NT2/D1 (cell line): ENCODE results near the gene FNDC3B.

Experiments used
- DNase-seq: peaks from one replicate; pipeline ENCODE4 v3.0.0-alpha.2; 2011; ENCODE audit warnings: low read depth, low spot score
- H3K27me3 ChIP-seq: 2 replicates; pipeline ENCODE4 v1.6.0; 2011; ENCODE audit warnings: mild to moderate bottlenecking; ENCODE audit not compliant: insufficient read length, insufficient read depth
- H3K36me3 ChIP-seq: 2 replicates; pipeline ENCODE4 v1.6.1; 2011; ENCODE audit warnings: mild to moderate bottlenecking, low read length, mixed read lengths; ENCODE audit not compliant: insufficient read depth, insufficient read length
- H3K4me1 ChIP-seq: 2 replicates; pipeline ENCODE4 v1.5.1; 2011; ENCODE audit not compliant: insufficient read depth, insufficient read length
- H3K4me3 ChIP-seq: 2 replicates; pipeline ENCODE4 v1.5.1; 2011; ENCODE audit warnings: low read depth; ENCODE audit not compliant: insufficient read length
- H3K9ac ChIP-seq: 2 replicates; pipeline ENCODE4 v1.6.0; 2011; ENCODE audit warnings: low read depth; ENCODE audit not compliant: insufficient read length
- H3K9me3 ChIP-seq: 2 replicates; pipeline ENCODE4 v1.5.1; 2011; ENCODE audit warnings: mild to moderate bottlenecking, low read length; ENCODE audit not compliant: insufficient read depth
- SUZ12 ChIP-seq: IDR thresholded peaks from 2 replicates; pipeline ENCODE4 v1.6.1; 2011; ENCODE audit not compliant: insufficient read length, insufficient read depth; ENCODE audit errors: extremely low read depth
- YY1 ChIP-seq: IDR thresholded peaks from 2 replicates; pipeline ENCODE4 v1.6.1; 2011; ENCODE audit not compliant: insufficient read length, insufficient read depth
- ZNF274 ChIP-seq: IDR thresholded peaks from 2 replicates; pipeline ENCODE4 v1.6.1; 2011; ENCODE audit warnings: mild to moderate bottlenecking, low read depth, low read length

FNDC3B gene

DNA sequence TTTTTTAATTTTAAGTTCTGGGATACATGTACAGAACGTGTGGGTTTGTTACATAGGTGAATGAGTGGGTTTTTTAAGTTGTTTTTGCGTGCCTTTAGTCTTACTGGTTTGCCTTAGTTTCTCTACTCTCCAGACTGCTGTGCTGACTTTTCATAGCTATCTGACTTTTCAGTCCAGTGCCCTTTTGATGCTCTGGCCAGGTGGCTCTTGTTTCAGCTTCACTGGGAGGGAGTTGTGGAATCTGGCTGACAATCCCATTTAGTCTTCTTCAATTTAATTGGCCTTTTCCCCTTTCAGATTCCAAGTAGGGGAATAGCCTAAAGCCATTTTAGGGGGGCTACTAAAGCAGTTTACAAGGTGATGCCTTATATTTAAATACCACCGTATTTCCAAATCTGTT is 30.1 kb downstream of the FNDC3B start:
- peaks cover 4% of the 10 kb centered on the region for H3K4me1 ChIP-seq
- H3K36me3 ChIP-seq, result peaks cover 49% of the 10 kb centered on the region
- TF ChIP-seq ZNF274 (no peak), YY1 (no peak), SUZ12 (no peak)
- no peaks in the 10 kb centered on the region for H3K27me3 ChIP-seq
- no peak for DNase-seq
- H3K4me3 ChIP-seq, result no peak overlapping the region
- H3K9me3 ChIP-seq, result no peaks in the 10 kb centered on the region
- no peak overlapping the region for H3K9ac ChIP-seq

DNA sequence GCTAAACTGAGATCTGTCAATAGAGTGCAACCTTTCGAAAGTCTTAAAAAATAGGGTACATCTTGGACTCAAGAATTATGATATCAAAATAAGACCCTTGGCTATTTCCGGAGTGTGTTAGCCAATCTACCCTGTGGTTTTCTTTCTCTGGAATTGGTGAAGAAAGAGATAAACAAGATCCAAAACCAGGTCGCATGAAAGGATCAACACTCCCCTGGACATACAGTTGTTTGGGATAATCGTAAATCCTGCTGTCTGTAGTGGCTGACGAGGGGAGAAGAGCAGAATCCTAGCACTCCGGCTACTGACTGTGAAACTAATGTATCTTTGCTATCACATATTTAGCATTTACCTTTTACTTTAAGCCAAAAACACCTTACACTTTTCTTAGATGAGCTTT is 30.9 kb downstream of the FNDC3B start:
- H3K4me1 ChIP-seq, result peaks cover 4% of the 10 kb centered on the region
- DNase-seq, result no peak
- TF ChIP-seq SUZ12, result no peak
- TF ChIP-seq YY1, result no peak
- no peak for TF ChIP-seq ZNF274

DNA sequence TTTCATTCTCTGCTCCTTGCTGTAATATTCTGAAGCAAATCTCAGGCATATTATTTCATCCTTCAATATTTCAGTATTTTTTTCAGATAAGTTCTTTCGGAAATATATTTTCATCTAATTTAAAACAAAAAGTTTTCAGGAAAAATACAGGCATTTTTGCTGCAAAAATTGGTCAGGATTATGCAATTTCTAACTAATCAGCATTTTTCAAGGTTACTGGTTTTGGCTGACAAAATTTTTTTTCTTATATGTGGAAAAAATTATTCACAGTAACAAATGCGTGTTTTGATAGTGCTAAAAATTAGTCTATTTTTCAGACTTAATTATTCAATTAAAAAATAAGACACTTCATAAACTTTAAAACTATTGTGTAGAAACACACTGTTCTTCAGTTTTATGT is 31.4 kb downstream of the FNDC3B start:
- DNase-seq, result no peak
- Histone ChIP-seq H3K4me1 (peaks cover 4% of the 10 kb centered on the region), H3K9me3 (no peaks in the 10 kb centered on the region), H3K4me3 (no peak overlapping the region), H3K27me3 (no peaks in the 10 kb centered on the region), H3K9ac (no peak overlapping the region), H3K36me3 (peaks cover 49% of the 10 kb centered on the region)
- TF ChIP-seq ZNF274 (no peak), YY1 (no peak), SUZ12 (no peak)

More for the DNA sequence above, 30.9 kb downstream of the FNDC3B start:
- no peak overlapping the region for H3K9ac ChIP-seq
- H3K36me3 ChIP-seq, result peaks cover 47% of the 10 kb centered on the region
- H3K27me3 ChIP-seq, result no peaks in the 10 kb centered on the region
- no peaks in the 10 kb centered on the region for H3K9me3 ChIP-seq
- H3K4me3 ChIP-seq, result no peak overlapping the region

DNA sequence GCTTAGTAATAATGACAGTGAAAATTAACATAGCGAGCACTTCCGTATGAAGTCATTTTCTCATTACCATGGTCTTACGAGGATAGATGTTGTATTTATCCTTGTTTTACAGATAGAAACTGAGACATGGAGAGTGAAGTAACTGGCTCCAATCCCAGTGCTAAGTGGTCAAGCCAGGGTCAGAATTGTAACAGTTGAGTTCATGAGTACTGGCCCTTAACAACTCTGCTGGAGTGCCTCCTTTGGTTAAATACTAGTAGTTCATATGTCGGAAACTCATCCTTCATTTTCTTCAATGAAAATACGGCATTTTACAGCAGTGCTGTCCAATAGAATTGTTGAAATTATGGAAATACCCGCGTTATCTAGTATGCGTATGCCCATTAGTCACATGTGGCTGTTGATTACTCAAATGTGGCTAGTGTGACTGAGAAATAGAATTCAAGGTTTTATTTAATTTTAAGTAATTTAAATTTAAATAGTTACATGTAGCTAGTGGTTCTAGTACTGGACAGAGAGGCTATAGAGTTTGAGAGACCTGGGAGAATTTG is 32.5 kb downstream of the FNDC3B start:
- no peak for DNase-seq
- no peak overlapping the region for H3K9ac ChIP-seq
- H3K36me3 ChIP-seq, result peaks cover 46% of the 10 kb centered on the region
- H3K4me1 ChIP-seq, result peaks cover 4% of the 10 kb centered on the region
- TF ChIP-seq ZNF274 (no peak), YY1 (no peak), SUZ12 (no peak)
- H3K9me3 ChIP-seq, result no peaks in the 10 kb centered on the region
- H3K27me3 ChIP-seq, result no peaks in the 10 kb centered on the region
- no peak overlapping the region for H3K4me3 ChIP-seq

DNA sequence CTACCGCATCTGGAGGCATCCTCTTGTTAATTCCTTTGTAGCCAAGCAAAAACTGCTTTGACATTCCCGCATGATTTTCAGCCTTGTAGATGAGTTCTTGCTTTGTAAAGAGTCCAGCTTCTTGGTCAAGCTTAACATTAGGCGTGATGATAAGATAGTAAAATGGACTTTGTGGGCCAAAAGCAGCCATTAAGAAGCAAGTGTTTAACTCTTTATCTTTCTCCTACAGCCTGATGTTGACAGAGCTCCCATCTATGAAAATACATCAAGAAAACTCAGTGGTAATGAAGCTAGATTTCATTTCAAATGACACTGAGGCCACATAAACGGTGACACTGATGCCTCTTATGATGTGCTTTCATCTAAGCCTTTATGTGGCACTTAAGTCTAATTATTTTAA is 33.2 kb downstream of the FNDC3B start:
- H3K4me3 ChIP-seq, result no peak overlapping the region
- no peaks in the 10 kb centered on the region for H3K9me3 ChIP-seq
- TF ChIP-seq SUZ12, result no peak
- TF ChIP-seq YY1, result no peak
- no peak for TF ChIP-seq ZNF274
- peaks cover 4% of the 10 kb centered on the region for H3K4me1 ChIP-seq
- no peaks in the 10 kb centered on the region for H3K27me3 ChIP-seq
- H3K36me3 ChIP-seq, result peaks cover 41% of the 10 kb centered on the region
- no peak overlapping the region for H3K9ac ChIP-seq
- no peak for DNase-seq

DNA sequence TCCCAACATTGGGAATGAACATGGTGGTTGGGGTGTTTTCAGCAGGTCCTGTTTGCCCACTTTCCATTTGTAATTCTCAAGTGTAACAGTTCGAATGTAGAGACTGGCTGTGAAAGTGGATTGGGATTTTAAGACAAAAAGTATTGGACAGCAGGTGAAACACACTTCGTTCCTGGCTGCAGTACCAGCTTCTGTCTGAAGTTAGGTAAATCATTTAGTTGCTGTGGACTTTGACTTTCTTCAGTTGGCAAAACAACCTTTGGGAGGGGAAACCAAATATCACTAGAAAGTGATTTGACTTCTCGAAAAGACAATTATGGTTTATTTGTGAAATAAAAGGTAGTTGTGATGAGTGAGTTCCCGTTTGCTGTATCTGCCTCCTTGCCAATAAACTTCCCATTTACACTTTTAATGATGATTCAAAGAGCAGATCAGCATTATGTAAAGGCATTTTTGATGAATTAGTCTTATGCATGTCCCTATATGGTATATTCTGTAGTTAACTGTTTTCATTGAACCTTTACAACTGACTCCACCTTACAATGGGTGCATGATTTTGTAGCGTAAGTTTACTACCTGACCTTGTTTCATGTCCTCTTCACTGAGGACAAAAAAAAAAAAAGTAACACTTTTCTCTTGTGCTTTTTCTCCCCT is 34.0 kb downstream of the FNDC3B start:
- DNase-seq, result no peak
- Histone ChIP-seq H3K4me1 (peaks cover 4% of the 10 kb centered on the region), H3K36me3 (peaks cover 38% of the 10 kb centered on the region)

DNA sequence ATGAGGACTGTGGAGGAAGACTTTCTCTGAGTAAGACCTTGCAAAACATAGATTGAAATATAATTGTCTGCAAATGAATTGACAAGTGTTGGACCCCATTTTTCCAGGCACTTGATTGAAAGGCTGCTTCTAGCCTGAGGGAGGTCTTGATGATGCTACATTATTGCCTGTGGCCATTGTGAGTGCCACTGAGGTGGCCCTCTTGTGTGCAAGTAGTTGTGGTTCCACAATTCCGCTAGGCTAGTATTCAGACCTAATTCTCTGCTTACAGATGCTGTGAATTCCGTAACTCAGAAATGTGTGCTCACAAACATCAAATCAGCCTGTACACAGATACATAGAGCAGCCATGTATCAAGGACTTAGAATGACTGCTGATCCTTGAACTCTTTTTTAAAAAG is 34.7 kb downstream of the FNDC3B start:
- H3K9me3 ChIP-seq, result no peaks in the 10 kb centered on the region
- no peak for DNase-seq
- no peaks in the 10 kb centered on the region for H3K27me3 ChIP-seq
- no peak overlapping the region for H3K4me3 ChIP-seq
- peaks cover 43% of the 10 kb centered on the region for H3K36me3 ChIP-seq
- H3K9ac ChIP-seq, result no peak overlapping the region
- H3K4me1 ChIP-seq, result peaks cover 4% of the 10 kb centered on the region
- TF ChIP-seq ZNF274 (no peak), SUZ12 (no peak), YY1 (no peak)

More for the DNA sequence above, 34.0 kb downstream of the FNDC3B start:
- H3K9me3 ChIP-seq, result no peaks in the 10 kb centered on the region
- TF ChIP-seq ZNF274, result no peak
- TF ChIP-seq YY1, result no peak
- no peak for TF ChIP-seq SUZ12
- no peaks in the 10 kb centered on the region for H3K27me3 ChIP-seq
- H3K4me3 ChIP-seq, result no peak overlapping the region
- no peak overlapping the region for H3K9ac ChIP-seq
